BJ (cell line): ENCODE results near the gene LYRM7. TPM values are rescaled to one million over a fixed set of nuclear protein-coding genes. Genes with fewer than 3 reads are reported as not detected.

Experiments used
- CTCF ChIA-PET: fragments of 350-600 bp; formaldehyde crosslinking; extraction: SDS; loops from one replicate; lab custom pipeline; 2021; ENCODE audit warnings: antibody characterized with exemption, inconsistent platforms; lab: Yijun Ruan, JAX
- POLR2A ChIA-PET: fragments of 300-600 bp; sonication (Branson Sonifier 250); formaldehyde crosslinking; extraction: SDS; loops from one replicate; lab custom pipeline; 2021; ENCODE audit warnings: antibody characterized with exemption; lab: Charles Lee
- DNase-seq: peaks from one replicate; pipeline ENCODE4 v3.0.0-alpha.2; 2011; ENCODE audit warnings: low read depth
- H3K27me3 ChIP-seq: 2 replicates; pipeline ENCODE4 v1.6.0; 2011; ENCODE audit warnings: low read length; ENCODE audit not compliant: control insufficient read depth, insufficient read depth
- H3K36me3 ChIP-seq: 2 replicates; pipeline ENCODE4 v1.5.1; 2011; ENCODE audit warnings: low read length; ENCODE audit not compliant: control insufficient read depth, insufficient read depth
- H3K4me3 ChIP-seq: 2 replicates; pipeline ENCODE4 v1.5.1; 2011; ENCODE audit warnings: low read depth, mild to moderate bottlenecking, control low read depth, low read length
- polyA plus RNA-seq: library from polyadenylated mRNA; depleted of rRNA; stranded (reverse); fragments of >200 nt; gene quantifications from 2 replicates; pipeline ENCODE4 v1.2.3, GENCODE V29; 2011; rRNA removed
- TF ChIP-seq, protein P1 (sequence below): IDR thresholded peaks from 2 replicates; pipeline ENCODE4 v1.5.1; 2011; ENCODE audit warnings: low read depth, mild to moderate bottlenecking, control low read depth, inconsistent platforms, low read length, moderate library complexity; ENCODE audit not compliant: insufficient read depth

LYRM7 gene
- polyA plus RNA-seq, 1 experiment: 1.6 TPM

- TF ChIP-seq, protein P1, sequence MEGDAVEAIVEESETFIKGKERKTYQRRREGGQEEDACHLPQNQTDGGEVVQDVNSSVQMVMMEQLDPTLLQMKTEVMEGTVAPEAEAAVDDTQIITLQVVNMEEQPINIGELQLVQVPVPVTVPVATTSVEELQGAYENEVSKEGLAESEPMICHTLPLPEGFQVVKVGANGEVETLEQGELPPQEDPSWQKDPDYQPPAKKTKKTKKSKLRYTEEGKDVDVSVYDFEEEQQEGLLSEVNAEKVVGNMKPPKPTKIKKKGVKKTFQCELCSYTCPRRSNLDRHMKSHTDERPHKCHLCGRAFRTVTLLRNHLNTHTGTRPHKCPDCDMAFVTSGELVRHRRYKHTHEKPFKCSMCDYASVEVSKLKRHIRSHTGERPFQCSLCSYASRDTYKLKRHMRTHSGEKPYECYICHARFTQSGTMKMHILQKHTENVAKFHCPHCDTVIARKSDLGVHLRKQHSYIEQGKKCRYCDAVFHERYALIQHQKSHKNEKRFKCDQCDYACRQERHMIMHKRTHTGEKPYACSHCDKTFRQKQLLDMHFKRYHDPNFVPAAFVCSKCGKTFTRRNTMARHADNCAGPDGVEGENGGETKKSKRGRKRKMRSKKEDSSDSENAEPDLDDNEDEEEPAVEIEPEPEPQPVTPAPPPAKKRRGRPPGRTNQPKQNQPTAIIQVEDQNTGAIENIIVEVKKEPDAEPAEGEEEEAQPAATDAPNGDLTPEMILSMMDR: no peak
- ChIA-PET POLR2A (no interaction called here), CTCF (no interaction called here)
- no peak overlapping the region for H3K4me3 ChIP-seq
- H3K36me3 ChIP-seq: no peaks in the 10 kb centered on the region
- no peaks in the 10 kb centered on the region for H3K27me3 ChIP-seq
- DNase-seq: no peak
Observed at GRCh38 chr5:131254741-131255140, 84.0 kb downstream of the LYRM7 start.

Other genes with a start within 250 kb of the LYRM7 start
- gene HINT1, start 5.7 kb upstream of the LYRM7 start, polyA plus RNA-seq: 335 and 489 TPM in 2 replicates
- gene CDC42SE2, start 93.1 kb downstream of the LYRM7 start, polyA plus RNA-seq: 6.7 and 15.1 TPM in 2 replicates